WTC11 (cell line): ENCODE data around the gene CEP19. TPM values are rescaled to one million over a fixed set of nuclear protein-coding genes. Genes with fewer than 3 reads are reported as not detected.

Experiments
- ATAC-seq: fragments of 200-7000 bp; cut with Tn5 transposase; 2 replicates; pipeline ENCODE4 v1.10.0; 2021; ENCODE audit warnings: mild to moderate bottlenecking, moderate library complexity
- CTCF ChIA-PET: fragments of 300-600 bp; sonication (Branson Sonifier 250); formaldehyde crosslinking; loops from one replicate; lab custom pipeline; 2021; ENCODE audit warnings: antibody characterized with exemption; lab: Charles Lee
- POLR2A ChIA-PET: fragments of 350-600 bp; sonication (Branson Sonifier 250); formaldehyde crosslinking; loops from one replicate; lab custom pipeline; 2021; ENCODE audit warnings: antibody characterized with exemption; lab: Charles Lee
- DNase-seq: peaks from one replicate; pipeline ENCODE4 v3.0.0; 2021; ENCODE audit warnings: low spot score
- H3K27ac Mint-ChIP-seq: 2 replicates; pipeline ENCODE4 v1.8.0; 2021; ENCODE audit warnings: mixed read lengths
- H3K27me3 Mint-ChIP-seq: 2 replicates; pipeline ENCODE4 v1.8.0; 2021; ENCODE audit warnings: low read depth, mild to moderate bottlenecking, moderate library complexity, mixed read lengths
- H3K36me3 Mint-ChIP-seq: 2 replicates; pipeline ENCODE4 v1.8.0; 2021; ENCODE audit warnings: mixed read lengths
- H3K4me1 Mint-ChIP-seq: 2 replicates; pipeline ENCODE4 v1.8.0; 2022; ENCODE audit warnings: mixed read lengths
- H3K4me3 Mint-ChIP-seq: 2 replicates; pipeline ENCODE4 v1.8.0; 2021; ENCODE audit warnings: mild to moderate bottlenecking, moderate library complexity, mixed read lengths
- H3K9me3 Mint-ChIP-seq: 2 replicates; pipeline ENCODE4 v1.8.0; 2021; ENCODE audit warnings: mixed read lengths
- ATF3 ChIP-seq: sonication (generic); formaldehyde crosslinking; conservative IDR thresholded peaks from 2 replicates; pipeline ENCODE4 v1.8.1; 2022; ENCODE audit warnings: mild to moderate bottlenecking, missing genetic modification reagents
- CREM ChIP-seq: sonication (generic); formaldehyde crosslinking; IDR thresholded peaks from 2 replicates; pipeline ENCODE4 v1.8.1; 2022; ENCODE audit warnings: mild to moderate bottlenecking, missing genetic modification reagents, moderate library complexity
- E2F4 ChIP-seq: sonication (generic); formaldehyde crosslinking; IDR thresholded peaks from 2 replicates; pipeline ENCODE4 v1.8.1; 2022; ENCODE audit warnings: low read depth, mild to moderate bottlenecking, moderate library complexity, missing genetic modification reagents, borderline replicate concordance
- ELF4 ChIP-seq: sonication (generic); formaldehyde crosslinking; IDR thresholded peaks from 2 replicates; pipeline ENCODE4 v1.8.1; 2022; ENCODE audit warnings: low read depth, mild to moderate bottlenecking, moderate library complexity, missing genetic modification reagents
- GABPB1 ChIP-seq: sonication (generic); formaldehyde crosslinking; IDR thresholded peaks from 2 replicates; pipeline ENCODE4 v1.8.1; 2023; ENCODE audit warnings: mild to moderate bottlenecking, missing genetic modification reagents
- GRHL2 ChIP-seq: fragments of 250-450 bp; sonication (Bioruptor Pico); IDR thresholded peaks from 2 replicates; pipeline ENCODE4 v1.8.0; 2022; ENCODE audit warnings: mild to moderate bottlenecking, moderate library complexity; ENCODE audit not compliant: insufficient replicate concordance, severe bottlenecking
- NR3C1 ChIP-seq: sonication (generic); formaldehyde crosslinking; conservative IDR thresholded peaks from 2 replicates; pipeline ENCODE4 v1.8.1; 2023; ENCODE audit warnings: low read depth, mild to moderate bottlenecking, missing genetic modification reagents
- PRRX2 ChIP-seq: fragments of 250-450 bp; sonication (Bioruptor Pico); IDR thresholded peaks from 2 replicates; pipeline ENCODE4 v1.8.0; 2021; ENCODE audit warnings: mild to moderate bottlenecking
- RELA ChIP-seq: sonication (generic); formaldehyde crosslinking; IDR thresholded peaks from 2 replicates; pipeline ENCODE4 v1.8.1; 2022; ENCODE audit warnings: missing genetic modification reagents, mild to moderate bottlenecking, borderline replicate concordance
- TCF7 ChIP-seq: sonication (generic); formaldehyde crosslinking; IDR thresholded peaks from 2 replicates; pipeline ENCODE4 v1.8.0; 2022; ENCODE audit warnings: mild to moderate bottlenecking, low read depth, missing genetic modification reagents, moderate library complexity
- TEAD4 ChIP-seq: sonication (generic); formaldehyde crosslinking; IDR thresholded peaks from 2 replicates; pipeline ENCODE4 v1.8.0; 2022; ENCODE audit warnings: mild to moderate bottlenecking, missing genetic modification reagents
- TP53 ChIP-seq: sonication (generic); formaldehyde crosslinking; IDR thresholded peaks from 2 replicates; pipeline ENCODE4 v1.8.1; 2023; ENCODE audit warnings: mild to moderate bottlenecking, missing genetic modification reagents
- ZBTB21 ChIP-seq: sonication (generic); formaldehyde crosslinking; IDR thresholded peaks from 2 replicates; pipeline ENCODE4 v1.8.1; 2023; ENCODE audit warnings: mild to moderate bottlenecking, missing genetic modification reagents, borderline replicate concordance
- ZMAT4 ChIP-seq: fragments of 250-450 bp; sonication (Bioruptor Pico); IDR thresholded peaks from 2 replicates; pipeline ENCODE4 v1.9.0; 2021; ENCODE audit warnings: mild to moderate bottlenecking
- ZNF263 ChIP-seq: sonication (generic); formaldehyde crosslinking; IDR thresholded peaks from 2 replicates; pipeline ENCODE4 v1.8.1; 2022; ENCODE audit warnings: low read depth, mild to moderate bottlenecking, moderate library complexity, missing genetic modification reagents
- ZNF532 ChIP-seq: fragments of 250-450 bp; sonication (Bioruptor Pico); IDR thresholded peaks from 2 replicates; pipeline ENCODE4 v1.9.0; 2021; ENCODE audit warnings: mild to moderate bottlenecking, borderline replicate concordance
- total RNA-seq: library from RNA; stranded (reverse); gene quantifications from 3 replicates; pipeline ENCODE4 v1.2.3, GENCODE V29; 2021
- TF ChIP-seq, protein P1 (sequence below): fragments of 250-450 bp; sonication (Bioruptor Pico); IDR thresholded peaks from 2 replicates; pipeline ENCODE4 v2.1.2; 2022; ENCODE audit warnings: mild to moderate bottlenecking, moderate library complexity
- TF ChIP-seq, protein P2 (sequence below): sonication (generic); formaldehyde crosslinking; IDR thresholded peaks from 2 replicates; pipeline ENCODE4 v1.8.1; 2023; ENCODE audit warnings: mild to moderate bottlenecking, moderate library complexity, missing genetic modification reagents
- TF ChIP-seq, protein P3 (sequence below): fragments of 250-450 bp; sonication (Bioruptor Pico); IDR thresholded peaks from 2 replicates; pipeline ENCODE4 v1.9.0; 2021; ENCODE audit warnings: mild to moderate bottlenecking

Gene CEP19
- total RNA-seq, 1 experiment from 2014 or later = 1.5 TPM

- no peak for ATAC-seq
- Mint-ChIP-seq H3K27me3 (no peaks in the 10 kb centered on the region), H3K27ac (no peak overlapping the region), H3K9me3 (no peaks in the 10 kb centered on the region), H3K36me3 (no peaks in the 10 kb centered on the region), H3K4me3 (no peak overlapping the region), H3K4me1 (peaks cover 23% of the 10 kb centered on the region)
- no peak for DNase-seq
- ChIA-PET POLR2A (interaction anchor here (1.2 kb wide), 1 partner anchor 29 kb away, joined by 3 read pairs; no protein-coding TSS in a partner anchor), CTCF (interaction anchor here (1.0 to 1.3 kb wide), 2 partner anchors 8 to 52 kb away, joined by 4 to 5 read pairs; no protein-coding TSS in a partner anchor)
- TF ChIP-seq, protein P1, sequence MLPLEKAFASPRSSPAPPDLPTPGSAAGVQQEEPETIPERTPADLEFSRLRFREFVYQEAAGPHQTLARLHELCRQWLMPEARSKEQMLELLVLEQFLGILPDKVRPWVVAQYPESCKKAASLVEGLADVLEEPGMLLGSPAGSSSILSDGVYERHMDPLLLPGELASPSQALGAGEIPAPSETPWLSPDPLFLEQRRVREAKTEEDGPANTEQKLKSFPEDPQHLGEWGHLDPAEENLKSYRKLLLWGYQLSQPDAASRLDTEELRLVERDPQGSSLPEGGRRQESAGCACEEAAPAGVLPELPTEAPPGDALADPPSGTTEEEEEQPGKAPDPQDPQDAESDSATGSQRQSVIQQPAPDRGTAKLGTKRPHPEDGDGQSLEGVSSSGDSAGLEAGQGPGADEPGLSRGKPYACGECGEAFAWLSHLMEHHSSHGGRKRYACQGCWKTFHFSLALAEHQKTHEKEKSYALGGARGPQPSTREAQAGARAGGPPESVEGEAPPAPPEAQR (CRISPR knock-in tag) = no peak
- TF ChIP-seq, protein P2, sequence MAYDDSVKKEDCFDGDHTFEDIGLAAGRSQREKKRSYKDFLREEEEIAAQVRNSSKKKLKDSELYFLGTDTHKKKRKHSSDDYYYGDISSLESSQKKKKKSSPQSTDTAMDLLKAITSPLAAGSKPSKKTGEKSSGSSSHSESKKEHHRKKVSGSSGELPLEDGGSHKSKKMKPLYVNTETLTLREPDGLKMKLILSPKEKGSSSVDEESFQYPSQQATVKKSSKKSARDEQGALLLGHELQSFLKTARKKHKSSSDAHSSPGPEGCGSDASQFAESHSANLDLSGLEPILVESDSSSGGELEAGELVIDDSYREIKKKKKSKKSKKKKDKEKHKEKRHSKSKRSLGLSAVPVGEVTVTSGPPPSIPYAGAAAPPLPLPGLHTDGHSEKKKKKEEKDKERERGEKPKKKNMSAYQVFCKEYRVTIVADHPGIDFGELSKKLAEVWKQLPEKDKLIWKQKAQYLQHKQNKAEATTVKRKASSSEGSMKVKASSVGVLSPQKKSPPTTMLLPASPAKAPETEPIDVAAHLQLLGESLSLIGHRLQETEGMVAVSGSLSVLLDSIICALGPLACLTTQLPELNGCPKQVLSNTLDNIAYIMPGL (CRISPR knock-in tag) = no peak
- no peak for TF ChIP-seq TP53
- TF ChIP-seq NR3C1 (CRISPR knock-in tag) = no peak
Measured at GRCh38 chr3:196662033-196662432, 50.0 kb downstream of the CEP19 start.

GRCh38 chr3:196661400-196661799 is 50.6 kb downstream of the CEP19 start:
- ChIA-PET CTCF (interaction anchor here (0.7 to 1.3 kb wide), 4 partner anchors 9 to 52 kb away, joined by 3 to 5 read pairs (median 4); no protein-coding TSS in a partner anchor), POLR2A (no interaction called here)
- Mint-ChIP-seq H3K27me3 (no peaks in the 10 kb centered on the region), H3K9me3 (no peaks in the 10 kb centered on the region)
- TF ChIP-seq E2F4 = no peak
- TF ChIP-seq ZNF263 = no peak
- no peak for TF ChIP-seq ZNF532 (CRISPR knock-in tag)
- no peak for TF ChIP-seq GABPB1 (CRISPR knock-in tag)
- TF ChIP-seq PRRX2 = no peak
- no peak for TF ChIP-seq TCF7 (CRISPR knock-in tag)
- no peak for TF ChIP-seq ELF4 (CRISPR knock-in tag)
- TF ChIP-seq ZBTB21 (CRISPR knock-in tag) = no peak
- no peak for TF ChIP-seq RELA (CRISPR knock-in tag)
- TF ChIP-seq ZMAT4 (CRISPR knock-in tag) = no peak
- TF ChIP-seq, protein P3, sequence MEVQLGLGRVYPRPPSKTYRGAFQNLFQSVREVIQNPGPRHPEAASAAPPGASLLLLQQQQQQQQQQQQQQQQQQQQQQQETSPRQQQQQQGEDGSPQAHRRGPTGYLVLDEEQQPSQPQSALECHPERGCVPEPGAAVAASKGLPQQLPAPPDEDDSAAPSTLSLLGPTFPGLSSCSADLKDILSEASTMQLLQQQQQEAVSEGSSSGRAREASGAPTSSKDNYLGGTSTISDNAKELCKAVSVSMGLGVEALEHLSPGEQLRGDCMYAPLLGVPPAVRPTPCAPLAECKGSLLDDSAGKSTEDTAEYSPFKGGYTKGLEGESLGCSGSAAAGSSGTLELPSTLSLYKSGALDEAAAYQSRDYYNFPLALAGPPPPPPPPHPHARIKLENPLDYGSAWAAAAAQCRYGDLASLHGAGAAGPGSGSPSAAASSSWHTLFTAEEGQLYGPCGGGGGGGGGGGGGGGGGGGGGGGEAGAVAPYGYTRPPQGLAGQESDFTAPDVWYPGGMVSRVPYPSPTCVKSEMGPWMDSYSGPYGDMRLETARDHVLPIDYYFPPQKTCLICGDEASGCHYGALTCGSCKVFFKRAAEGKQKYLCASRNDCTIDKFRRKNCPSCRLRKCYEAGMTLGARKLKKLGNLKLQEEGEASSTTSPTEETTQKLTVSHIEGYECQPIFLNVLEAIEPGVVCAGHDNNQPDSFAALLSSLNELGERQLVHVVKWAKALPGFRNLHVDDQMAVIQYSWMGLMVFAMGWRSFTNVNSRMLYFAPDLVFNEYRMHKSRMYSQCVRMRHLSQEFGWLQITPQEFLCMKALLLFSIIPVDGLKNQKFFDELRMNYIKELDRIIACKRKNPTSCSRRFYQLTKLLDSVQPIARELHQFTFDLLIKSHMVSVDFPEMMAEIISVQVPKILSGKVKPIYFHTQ (CRISPR knock-in tag) = no peak
- TF ChIP-seq GRHL2 = no peak
- no peak for TF ChIP-seq ATF3 (CRISPR knock-in tag)
- no peak for TF ChIP-seq CREM
- no peak for TF ChIP-seq TEAD4
- TF ChIP-seq, all 79 proteins: peak for 0
- ATAC-seq = peak; percentile 36
- H3K4me1 Mint-ChIP-seq = peaks cover 17% of the 10 kb centered on the region
- H3K36me3 Mint-ChIP-seq = no peaks in the 10 kb centered on the region
- no peak overlapping the region for H3K27ac Mint-ChIP-seq
- DNase-seq = no peak
- no peak overlapping the region for H3K4me3 Mint-ChIP-seq
